Erythroblast (primary cell): Measurements from ENCODE around the gene NFATC2IP.
A peak's percentile ranks its signal among the peaks of the same experiment; 100 is the strongest.
"Not testable (repeated sequence)": the region's sequence is repeated elsewhere in the genome, so short reads cannot be mapped to it uniquely, and the experiment has no call there.

ENCODE experiments used
- DNase-seq, 2 experiments: peaks; one replicate each; lab custom pipeline; 2025; lab: John Stamatoyannopoulos, UW
- GATA1 ChIP-seq: IDR thresholded peaks from 2 replicates; pipeline ENCODE4 v1.6.1; 2011; ENCODE audit warnings: low read depth, mild to moderate bottlenecking, control low read depth, low read length, moderate library complexity
- POLR2A ChIP-seq: IDR thresholded peaks from 2 replicates; pipeline ENCODE4 v1.6.1; 2011; ENCODE audit warnings: mild to moderate bottlenecking, low read length

NFATC2IP gene

DNA sequence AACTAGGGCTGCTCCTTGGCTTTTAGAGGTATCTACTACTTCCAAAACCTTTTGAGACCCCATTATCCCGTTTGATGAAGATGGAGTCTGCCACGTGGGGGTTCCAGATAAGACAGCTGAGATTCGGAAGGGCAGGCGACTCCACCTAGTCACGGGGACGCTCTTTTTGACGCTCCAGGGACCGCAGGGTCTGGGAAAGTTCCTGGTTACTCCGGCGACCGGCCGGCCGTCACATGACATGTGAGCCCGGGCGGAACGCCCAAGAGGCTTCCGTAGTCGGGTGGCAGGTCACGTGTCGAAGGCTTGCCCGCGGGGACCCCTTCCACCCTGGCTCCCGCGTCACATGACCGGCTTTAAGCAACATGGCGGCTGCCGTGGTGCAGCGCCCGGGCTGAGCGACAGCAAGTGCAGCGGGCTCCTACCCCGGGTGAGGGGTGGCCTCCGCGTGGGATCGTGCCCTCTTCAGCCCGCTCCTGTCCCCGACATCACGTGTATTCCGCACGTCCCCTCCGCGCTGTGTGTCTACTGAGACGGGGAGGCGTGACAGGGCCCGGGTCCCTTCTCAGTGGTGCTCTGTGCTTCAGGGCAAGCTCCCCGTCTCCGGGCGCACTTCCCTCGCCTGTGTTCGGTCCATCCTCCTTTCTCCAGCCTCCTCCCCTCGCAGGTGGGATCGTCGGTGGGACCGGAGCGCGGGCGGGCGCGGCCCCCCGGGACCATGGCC is 23.9 kb downstream of the NFATC2IP start, which contains the start of gene SPNS1:
Gene SPNS1 (plus strand): TSS at position 342 of the 721 bp plus-strand sequence. CDS start 374 bp downstream, at position 716.
- no peak for TF ChIP-seq GATA1
- peak; percentile 90 for TF ChIP-seq POLR2A
- peak; percentile 96 for DNase-seq

DNA sequence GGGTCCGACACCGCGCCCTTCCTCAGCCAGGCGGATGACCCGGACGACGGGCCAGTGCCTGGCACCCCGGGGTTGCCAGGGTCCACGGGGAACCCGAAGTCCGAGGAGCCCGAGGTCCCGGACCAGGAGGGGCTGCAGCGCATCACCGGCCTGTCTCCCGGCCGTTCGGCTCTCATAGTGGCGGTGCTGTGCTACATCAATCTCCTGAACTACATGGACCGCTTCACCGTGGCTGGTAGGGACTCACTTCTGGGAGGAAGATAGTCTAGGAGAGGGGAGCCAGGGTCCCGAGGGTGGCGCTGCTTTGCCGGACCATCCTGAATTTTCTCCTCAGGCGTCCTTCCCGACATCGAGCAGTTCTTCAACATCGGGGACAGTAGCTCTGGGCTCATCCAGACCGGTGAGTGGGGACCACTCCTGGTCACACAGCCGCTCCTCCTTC is 24.4 kb downstream of the NFATC2IP start:
- DNase-seq = peak; percentile 42 to 53

DNA sequence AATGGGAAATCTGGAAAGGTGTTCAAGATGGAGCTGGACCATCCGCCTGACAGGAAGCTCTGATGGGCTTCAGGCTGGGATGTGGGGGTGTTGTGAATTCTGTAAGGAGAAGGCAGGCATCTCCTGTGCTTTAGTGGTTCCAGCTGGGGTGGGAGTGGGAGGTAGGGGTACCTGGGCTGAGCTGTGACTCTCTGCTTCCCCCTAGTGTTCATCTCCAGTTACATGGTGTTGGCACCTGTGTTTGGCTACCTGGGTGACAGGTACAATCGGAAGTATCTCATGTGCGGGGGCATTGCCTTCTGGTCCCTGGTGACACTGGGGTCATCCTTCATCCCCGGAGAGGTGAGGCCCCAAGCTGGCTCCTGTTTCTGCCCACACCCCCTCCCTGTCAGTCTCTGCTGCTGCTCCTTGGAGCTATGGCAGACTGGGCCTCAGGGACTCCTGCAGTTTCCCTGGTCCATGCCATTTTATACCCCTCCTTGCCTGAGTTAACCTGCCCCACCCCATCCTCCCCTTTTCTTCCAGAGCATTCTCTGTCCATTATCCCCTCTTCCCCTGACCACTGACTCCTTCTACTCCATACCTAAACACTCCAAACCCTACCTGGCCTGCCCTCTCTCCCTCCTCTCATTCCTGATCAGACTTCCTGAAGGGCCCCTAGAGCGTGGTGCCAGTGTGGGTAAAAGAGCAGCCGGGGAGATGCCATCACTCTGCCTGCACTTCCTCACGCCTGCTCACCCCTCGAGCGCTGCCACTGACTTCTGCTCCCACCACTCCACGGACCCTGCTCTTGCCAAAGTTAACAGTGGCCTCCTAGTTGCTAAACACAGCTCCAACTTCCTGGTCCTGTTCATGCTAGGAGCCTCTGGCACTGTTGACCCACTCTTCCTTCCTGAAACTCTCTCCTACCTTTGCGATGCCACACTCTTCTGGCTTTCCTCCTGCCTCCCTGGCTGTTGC is 27.2 kb downstream of the NFATC2IP start:
- TF ChIP-seq POLR2A (no peak), GATA1 (no peak)
- peak in 1 of 2 experiments; percentile 23 for DNase-seq

More for the DNA sequence above, 24.4 kb downstream of the NFATC2IP start:
- TF ChIP-seq GATA1 = no peak
- TF ChIP-seq POLR2A = no peak

DNA sequence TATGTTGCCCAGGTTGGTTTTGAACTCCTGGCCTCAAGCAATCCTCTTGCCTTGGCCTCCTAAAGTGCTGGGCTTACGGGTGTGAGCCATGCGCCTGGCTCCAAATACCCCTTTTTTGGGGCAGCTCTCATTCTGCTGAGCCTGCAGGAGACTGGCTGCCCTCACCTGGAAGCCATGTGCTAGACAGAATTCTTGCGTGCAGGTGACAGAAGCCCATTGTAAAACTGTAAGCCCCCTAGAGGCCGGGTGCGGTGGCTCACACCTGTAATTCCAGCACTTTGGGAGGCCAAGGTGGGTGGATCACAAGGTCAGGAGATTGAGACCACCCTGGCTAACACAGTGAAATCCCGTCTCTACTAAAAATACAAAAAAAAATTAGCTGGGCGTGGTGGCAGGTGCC is 29.6 kb downstream of the NFATC2IP start:
- not testable (repeated sequence) for DNase-seq

DNA sequence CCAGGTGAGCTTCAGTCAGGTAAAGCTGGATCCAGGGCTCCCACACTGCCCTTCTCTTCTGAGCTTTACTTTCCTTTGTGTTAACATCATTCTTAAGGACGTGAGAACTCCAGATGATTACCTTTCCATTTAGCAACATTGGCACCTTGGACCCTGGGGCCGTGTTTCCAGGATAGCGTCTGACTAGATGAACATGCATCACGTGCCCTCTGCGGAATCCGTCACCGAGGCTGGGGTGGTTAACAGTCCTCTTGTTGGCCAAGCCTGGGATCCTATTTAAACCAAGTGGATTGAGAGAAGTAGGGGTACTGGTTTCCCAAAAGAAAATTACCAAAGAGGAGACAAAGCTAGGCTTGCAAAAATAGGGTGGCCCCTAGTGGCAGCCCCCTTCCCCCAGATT is 30.2 kb downstream of the NFATC2IP start:
- no peak for TF ChIP-seq GATA1
- TF ChIP-seq POLR2A = no peak
- no peak for DNase-seq

DNA sequence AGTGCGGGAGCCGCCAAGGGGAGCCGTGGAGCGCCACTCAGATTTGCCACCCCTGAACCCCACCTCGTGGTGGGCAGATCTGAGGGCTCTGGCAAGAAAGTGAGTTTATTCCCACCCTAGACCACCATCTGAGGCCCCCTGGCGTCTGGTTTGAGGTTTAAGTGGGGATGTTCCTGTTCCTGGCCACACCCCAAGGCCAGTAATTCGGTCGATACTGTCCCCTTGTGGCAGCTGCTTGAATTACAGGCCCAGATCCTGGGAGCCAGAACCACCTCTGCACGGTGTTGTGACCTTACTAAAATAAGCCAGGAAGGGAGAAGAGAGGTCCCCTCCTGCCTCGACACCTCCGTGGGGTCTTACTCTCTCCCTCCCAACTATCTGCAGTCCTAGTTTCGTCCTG is 30.8 kb downstream of the NFATC2IP start:
- no peak for TF ChIP-seq POLR2A
- no peak for TF ChIP-seq GATA1
- DNase-seq = peak; percentile 73 to 75

DNA sequence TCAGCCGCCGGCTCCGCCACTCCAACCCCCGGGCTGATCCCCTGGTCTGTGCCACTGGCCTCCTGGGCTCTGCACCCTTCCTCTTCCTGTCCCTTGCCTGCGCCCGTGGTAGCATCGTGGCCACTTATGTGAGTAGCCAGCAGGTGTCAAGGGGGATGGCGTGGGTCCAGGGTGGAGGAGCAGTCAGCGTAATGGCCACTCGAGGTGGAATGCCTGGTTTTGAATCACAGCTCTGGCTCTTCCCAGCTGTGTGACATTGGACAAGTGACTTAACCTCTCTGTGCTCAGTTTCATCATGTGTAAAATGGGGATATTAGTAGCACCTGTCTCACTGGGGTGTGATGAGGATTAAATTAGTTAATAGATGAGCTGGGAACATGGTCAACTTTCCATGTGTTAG is 31.7 kb downstream of the NFATC2IP start:
- TF ChIP-seq POLR2A = no peak
- DNase-seq = no peak

DNA sequence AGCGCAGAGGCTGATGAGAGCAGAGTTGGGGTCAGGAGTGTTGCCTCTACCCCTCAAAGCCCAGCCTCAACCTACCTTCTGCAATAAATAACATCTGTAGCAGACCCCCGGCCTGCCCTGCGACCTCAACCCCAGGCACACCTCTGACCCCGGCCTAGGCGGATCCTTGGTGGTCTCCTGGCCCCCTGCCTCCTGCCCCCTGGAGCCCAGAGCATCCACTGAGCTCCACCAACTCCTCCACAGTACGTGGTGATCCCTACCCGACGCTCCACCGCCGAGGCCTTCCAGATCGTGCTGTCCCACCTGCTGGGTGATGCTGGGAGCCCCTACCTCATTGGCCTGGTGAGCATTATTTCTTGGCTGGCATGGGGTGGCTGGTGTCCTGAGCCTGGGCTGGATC is 32.2 kb downstream of the NFATC2IP start:
- DNase-seq = no peak

DNA sequence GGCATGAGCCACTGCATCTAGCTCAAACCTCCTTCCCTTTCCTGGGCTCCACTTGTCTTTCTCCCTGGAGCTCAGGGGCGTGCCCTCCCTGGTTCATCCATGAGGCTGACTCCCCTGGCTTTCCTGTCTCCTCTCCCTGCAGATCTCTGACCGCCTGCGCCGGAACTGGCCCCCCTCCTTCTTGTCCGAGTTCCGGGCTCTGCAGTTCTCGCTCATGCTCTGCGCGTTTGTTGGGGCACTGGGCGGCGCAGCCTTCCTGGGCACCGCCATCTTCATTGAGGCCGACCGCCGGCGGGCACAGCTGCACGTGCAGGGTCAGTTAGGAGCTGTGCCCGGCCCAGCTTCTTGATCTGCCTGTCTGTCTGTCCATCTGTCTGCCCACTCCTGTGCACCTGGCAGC is 32.9 kb downstream of the NFATC2IP start:
- TF ChIP-seq GATA1 (no peak), POLR2A (no peak)

More for the DNA sequence above, 32.2 kb downstream of the NFATC2IP start:
- no peak for TF ChIP-seq POLR2A
- no peak for TF ChIP-seq GATA1

DNA sequence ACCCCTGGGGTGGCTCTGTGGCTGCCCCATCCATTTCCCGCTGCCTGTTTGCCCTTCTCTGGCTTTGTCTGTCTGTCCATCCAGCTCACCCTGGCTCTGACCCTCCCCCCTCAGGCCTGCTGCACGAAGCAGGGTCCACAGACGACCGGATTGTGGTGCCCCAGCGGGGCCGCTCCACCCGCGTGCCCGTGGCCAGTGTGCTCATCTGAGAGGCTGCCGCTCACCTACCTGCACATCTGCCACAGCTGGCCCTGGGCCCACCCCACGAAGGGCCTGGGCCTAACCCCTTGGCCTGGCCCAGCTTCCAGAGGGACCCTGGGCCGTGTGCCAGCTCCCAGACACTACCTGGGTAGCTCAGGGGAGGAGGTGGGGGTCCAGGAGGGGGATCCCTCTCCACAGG is 33.4 kb downstream of the NFATC2IP start:
- no peak for DNase-seq

More for the DNA sequence above, 32.9 kb downstream of the NFATC2IP start:
- DNase-seq = no peak

DNA sequence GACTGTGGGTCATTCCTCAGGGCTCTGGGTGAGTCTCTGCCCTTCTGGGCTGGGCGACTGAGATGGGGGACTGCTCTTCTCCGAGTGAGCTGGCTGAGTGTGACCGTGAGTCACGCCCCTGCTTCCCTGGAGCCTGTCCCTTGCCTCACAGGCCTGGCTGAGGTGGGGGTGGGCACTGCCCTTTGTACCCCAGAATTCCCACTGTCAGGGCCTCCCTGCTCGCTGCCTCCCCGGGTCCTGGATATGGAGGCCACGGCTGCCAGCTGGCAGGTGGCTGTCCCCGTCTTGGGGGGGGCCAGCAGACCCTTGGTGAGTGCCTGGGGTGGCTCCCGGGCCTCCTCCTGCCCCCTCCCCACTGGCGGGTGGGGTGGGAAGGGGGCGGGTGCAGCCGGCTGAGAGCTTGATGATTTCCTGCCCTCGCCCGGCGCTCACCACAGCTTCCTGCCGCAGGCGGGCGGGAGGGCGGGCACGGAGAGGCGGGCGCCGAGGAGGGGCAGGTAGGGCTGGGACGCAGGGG is 33.9 kb downstream of the NFATC2IP start, which contains the start of gene LAT:
Gene LAT (plus strand): TSS at position 434 of the 517 bp plus-strand sequence. CDS start 366 bp downstream, outside the sequence.
- DNase-seq = no peak

More for the DNA sequence above, 33.4 kb downstream of the NFATC2IP start:
- TF ChIP-seq GATA1 (no peak), POLR2A (no peak)

DNA sequence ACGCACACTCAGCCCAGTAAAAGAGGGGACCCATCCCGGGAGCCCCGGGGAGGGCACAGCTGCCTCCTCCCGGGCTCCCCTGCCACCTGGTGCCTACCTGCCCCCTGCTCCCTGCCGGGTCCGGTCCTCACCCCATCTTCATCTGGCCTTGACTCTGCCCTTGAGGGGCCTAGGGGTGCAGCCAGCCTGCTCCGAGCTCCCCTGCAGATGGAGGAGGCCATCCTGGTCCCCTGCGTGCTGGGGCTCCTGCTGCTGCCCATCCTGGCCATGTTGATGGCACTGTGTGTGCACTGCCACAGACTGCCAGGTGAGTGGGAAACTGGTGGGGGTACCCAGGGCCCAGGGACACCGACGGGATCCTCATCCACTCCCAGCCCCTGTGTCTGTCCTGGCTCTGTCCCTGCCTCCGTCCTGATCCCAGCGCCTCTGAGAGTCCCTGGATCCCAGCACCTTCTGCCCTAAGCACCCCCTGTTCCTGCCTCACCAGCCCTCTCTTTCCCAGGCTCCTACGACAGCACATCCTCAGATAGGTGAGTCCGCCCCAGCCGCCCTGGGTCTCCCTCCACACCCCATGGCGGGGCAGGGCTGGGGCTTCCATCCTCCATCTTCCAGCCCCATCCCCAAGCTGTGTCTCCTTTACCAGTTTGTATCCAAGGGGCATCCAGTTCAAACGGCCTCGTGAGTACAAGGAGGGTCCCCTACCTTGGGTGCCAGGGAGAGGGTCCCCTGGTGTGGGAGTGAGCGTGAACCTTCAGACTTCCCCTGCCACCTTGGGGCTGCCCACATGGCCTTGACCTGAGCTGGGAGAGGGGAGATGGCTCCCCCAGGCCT is 34.7 kb downstream of the NFATC2IP start:
- no peak for DNase-seq
- TF ChIP-seq GATA1 (no peak), POLR2A (no peak)

More for the DNA sequence above, 33.9 kb downstream of the NFATC2IP start, which contains the start of gene LAT:
- TF ChIP-seq GATA1 (no peak), POLR2A (peak; percentile 51)

DNA sequence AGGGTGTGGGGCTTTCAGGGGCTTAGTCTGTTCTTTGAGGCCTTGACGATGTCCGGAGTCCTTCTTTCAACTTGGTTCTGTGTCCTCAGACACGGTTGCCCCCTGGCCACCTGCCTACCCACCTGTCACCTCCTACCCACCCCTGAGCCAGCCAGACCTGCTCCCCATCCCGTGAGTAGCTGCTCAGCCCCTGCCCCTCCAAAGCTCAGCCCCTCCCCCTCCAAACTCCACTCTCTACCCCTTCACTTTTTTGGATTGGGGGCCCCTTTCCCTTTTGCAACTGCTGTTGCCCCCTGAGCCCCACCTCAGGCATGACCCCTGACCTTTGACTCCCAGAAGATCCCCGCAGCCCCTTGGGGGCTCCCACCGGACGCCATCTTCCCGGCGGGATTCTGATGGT is 35.3 kb downstream of the NFATC2IP start:
- TF ChIP-seq GATA1 = no peak
- no peak for TF ChIP-seq POLR2A
- DNase-seq = no peak
